ENCODE data around the gene GSTA1.
"Not testable (repeated sequence)": the region's sequence is repeated elsewhere in the genome, so short reads cannot be mapped to it uniquely, and the experiment has no call there.

The GSTA1 gene

DNA sequence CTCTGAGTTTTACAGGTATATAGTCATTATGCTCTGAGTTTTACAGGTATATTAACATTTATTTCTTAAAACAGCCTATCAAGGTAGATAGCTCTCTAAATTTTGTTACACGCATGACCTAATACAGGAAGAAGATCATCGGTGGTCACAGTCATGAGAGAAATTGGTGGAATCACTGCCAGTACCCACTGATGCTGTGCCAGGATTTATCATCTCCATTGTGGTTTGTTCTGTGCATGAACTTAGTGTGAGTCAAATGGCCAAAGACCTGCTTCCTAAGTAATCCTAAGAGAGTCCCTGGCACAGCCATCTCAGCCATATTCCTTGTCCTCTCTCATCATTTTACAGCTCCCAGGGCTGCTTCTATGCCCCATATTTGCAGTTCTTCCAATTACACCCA is 50.5 kb downstream of the GSTA1 start:
- not testable (repeated sequence) for FAIRE-seq

GRCh38 chr6:52752310-52752709 is 51.3 kb downstream of the GSTA1 start:
- no peak for FAIRE-seq

- no peak for FAIRE-seq
These were observed 54.0 kb downstream of the GSTA1 start for GRCh38 chr6:52749556-52750152.

DNA sequence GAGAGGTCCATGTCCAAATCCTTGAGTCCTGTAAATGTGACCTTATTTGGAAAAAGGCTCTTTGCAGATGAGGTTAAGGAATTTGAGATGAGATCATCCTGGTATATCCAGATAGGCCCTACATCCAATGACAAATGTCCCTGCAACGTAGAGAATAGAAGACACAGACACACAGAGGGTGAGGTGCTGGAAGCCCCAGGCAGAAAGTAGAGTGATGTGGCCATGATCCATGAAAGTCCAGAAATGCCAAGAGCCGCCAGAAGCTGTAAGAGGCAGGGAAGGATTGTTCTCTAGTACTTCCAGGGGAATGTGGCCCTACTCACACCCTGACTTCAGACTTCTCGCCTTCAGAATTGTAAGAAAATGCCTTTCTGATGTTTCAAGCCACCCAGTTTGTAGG is 56.3 kb downstream of the GSTA1 start:
- not testable (repeated sequence) for FAIRE-seq

- FAIRE-seq, result no peak
These were observed 57.4 kb downstream of the GSTA1 start for GRCh38 chr6:52746213-52746612.

DNA sequence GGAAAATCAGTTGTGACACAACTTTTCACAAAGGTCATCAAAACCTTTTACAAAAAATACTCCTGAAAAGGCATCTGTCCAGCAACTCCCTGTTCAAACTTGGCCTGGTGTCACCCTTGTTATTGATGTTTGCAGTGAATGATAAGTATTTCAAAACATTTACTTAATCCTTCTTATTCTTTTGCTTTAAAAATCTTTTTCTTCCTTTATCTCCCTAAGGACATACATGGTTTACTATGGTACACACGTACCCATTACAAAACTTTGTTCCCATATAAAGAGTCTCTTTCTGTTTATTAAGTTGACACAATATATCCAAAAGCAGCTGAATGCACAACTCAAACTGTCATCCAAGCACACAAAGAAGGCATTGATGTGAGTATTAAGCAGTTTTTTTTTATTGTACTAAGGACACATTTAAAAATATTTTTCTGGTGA is 57.8 kb downstream of the GSTA1 start:
- FAIRE-seq, result no peak

- no peak for FAIRE-seq
These were observed 61.7 kb downstream of the GSTA1 start for GRCh38 chr6:52741872-52742271.

All from colon (tissue), 2 donors.